ENCODE data around the gene GPANK1. TPM values are rescaled to one million over a fixed set of nuclear protein-coding genes. Genes with fewer than 3 reads are reported as not detected.
A peak's percentile ranks its signal among the peaks of the same experiment; 100 is the strongest.

The GPANK1 gene
- total RNA-seq, 1 experiment from 2014 or later: 29.1 TPM

- H3K27ac Mint-ChIP-seq: no peak overlapping the region
- TF ChIP-seq, protein P1, sequence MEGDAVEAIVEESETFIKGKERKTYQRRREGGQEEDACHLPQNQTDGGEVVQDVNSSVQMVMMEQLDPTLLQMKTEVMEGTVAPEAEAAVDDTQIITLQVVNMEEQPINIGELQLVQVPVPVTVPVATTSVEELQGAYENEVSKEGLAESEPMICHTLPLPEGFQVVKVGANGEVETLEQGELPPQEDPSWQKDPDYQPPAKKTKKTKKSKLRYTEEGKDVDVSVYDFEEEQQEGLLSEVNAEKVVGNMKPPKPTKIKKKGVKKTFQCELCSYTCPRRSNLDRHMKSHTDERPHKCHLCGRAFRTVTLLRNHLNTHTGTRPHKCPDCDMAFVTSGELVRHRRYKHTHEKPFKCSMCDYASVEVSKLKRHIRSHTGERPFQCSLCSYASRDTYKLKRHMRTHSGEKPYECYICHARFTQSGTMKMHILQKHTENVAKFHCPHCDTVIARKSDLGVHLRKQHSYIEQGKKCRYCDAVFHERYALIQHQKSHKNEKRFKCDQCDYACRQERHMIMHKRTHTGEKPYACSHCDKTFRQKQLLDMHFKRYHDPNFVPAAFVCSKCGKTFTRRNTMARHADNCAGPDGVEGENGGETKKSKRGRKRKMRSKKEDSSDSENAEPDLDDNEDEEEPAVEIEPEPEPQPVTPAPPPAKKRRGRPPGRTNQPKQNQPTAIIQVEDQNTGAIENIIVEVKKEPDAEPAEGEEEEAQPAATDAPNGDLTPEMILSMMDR (IDR thresholded peaks at IDR 0.05): no peak
- TF ChIP-seq ATF1 (CRISPR knock-in tag; IDR thresholded peaks at IDR 0.05) (no peak), SP1 (CRISPR knock-in tag; conservative IDR thresholded peaks at IDR 0.05) (no peak), FOXK1 (CRISPR knock-in tag; IDR thresholded peaks at IDR 0.05) (no peak), GTF2I (CRISPR knock-in tag; conservative IDR thresholded peaks at IDR 0.05) (no peak), RORB (CRISPR knock-in tag; IDR thresholded peaks at IDR 0.05) (no peak), MYBL2 (CRISPR knock-in tag; IDR thresholded peaks at IDR 0.05) (no peak), ATF6 (CRISPR knock-in tag; IDR thresholded peaks at IDR 0.05) (no peak), FOXJ3 (CRISPR knock-in tag; IDR thresholded peaks at IDR 0.05; ENCODE audit: borderline replicate concordance) (no peak)
- TF ChIP-seq, protein P2, sequence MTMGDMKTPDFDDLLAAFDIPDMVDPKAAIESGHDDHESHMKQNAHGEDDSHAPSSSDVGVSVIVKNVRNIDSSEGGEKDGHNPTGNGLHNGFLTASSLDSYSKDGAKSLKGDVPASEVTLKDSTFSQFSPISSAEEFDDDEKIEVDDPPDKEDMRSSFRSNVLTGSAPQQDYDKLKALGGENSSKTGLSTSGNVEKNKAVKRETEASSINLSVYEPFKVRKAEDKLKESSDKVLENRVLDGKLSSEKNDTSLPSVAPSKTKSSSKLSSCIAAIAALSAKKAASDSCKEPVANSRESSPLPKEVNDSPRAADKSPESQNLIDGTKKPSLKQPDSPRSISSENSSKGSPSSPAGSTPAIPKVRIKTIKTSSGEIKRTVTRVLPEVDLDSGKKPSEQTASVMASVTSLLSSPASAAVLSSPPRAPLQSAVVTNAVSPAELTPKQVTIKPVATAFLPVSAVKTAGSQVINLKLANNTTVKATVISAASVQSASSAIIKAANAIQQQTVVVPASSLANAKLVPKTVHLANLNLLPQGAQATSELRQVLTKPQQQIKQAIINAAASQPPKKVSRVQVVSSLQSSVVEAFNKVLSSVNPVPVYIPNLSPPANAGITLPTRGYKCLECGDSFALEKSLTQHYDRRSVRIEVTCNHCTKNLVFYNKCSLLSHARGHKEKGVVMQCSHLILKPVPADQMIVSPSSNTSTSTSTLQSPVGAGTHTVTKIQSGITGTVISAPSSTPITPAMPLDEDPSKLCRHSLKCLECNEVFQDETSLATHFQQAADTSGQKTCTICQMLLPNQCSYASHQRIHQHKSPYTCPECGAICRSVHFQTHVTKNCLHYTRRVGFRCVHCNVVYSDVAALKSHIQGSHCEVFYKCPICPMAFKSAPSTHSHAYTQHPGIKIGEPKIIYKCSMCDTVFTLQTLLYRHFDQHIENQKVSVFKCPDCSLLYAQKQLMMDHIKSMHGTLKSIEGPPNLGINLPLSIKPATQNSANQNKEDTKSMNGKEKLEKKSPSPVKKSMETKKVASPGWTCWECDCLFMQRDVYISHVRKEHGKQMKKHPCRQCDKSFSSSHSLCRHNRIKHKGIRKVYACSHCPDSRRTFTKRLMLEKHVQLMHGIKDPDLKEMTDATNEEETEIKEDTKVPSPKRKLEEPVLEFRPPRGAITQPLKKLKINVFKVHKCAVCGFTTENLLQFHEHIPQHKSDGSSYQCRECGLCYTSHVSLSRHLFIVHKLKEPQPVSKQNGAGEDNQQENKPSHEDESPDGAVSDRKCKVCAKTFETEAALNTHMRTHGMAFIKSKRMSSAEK (CRISPR knock-in tag; IDR thresholded peaks at IDR 0.05; ENCODE audit: borderline replicate concordance): no peak
- TF ChIP-seq, protein P3, sequence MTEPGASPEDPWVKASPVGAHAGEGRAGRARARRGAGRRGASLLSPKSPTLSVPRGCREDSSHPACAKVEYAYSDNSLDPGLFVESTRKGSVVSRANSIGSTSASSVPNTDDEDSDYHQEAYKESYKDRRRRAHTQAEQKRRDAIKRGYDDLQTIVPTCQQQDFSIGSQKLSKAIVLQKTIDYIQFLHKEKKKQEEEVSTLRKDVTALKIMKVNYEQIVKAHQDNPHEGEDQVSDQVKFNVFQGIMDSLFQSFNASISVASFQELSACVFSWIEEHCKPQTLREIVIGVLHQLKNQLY (CRISPR knock-in tag; IDR thresholded peaks at IDR 0.05): no peak
- ATAC-seq (no peak), DNase-seq (ENCODE audit: low spot score) (no peak)
- H3K9me3 Mint-ChIP-seq: no peaks in the 10 kb centered on the region
- no peaks in the 10 kb centered on the region for H3K36me3 Mint-ChIP-seq
- ChIA-PET POLR2A (no interaction called here), CTCF (interaction anchor here (1.0 to 3.5 kb wide), 4 partner anchors 17 to 69 kb away, joined by 3 to 24 read pairs (median 9); partner anchors contain the start of genes ATP6V1G2 and NFKBIL1)
- H3K4me1 Mint-ChIP-seq: peaks cover 23% of the 10 kb centered on the region
- H3K4me3 Mint-ChIP-seq: no peak overlapping the region
- H3K27me3 Mint-ChIP-seq (ENCODE audit: low read depth): peaks cover 4% of the 10 kb centered on the region; the same call in 1 of the 2 replicates
These were observed 49.0 kb downstream of the GPANK1 start for GRCh38 chr6:31615748-31616147.

DNA sequence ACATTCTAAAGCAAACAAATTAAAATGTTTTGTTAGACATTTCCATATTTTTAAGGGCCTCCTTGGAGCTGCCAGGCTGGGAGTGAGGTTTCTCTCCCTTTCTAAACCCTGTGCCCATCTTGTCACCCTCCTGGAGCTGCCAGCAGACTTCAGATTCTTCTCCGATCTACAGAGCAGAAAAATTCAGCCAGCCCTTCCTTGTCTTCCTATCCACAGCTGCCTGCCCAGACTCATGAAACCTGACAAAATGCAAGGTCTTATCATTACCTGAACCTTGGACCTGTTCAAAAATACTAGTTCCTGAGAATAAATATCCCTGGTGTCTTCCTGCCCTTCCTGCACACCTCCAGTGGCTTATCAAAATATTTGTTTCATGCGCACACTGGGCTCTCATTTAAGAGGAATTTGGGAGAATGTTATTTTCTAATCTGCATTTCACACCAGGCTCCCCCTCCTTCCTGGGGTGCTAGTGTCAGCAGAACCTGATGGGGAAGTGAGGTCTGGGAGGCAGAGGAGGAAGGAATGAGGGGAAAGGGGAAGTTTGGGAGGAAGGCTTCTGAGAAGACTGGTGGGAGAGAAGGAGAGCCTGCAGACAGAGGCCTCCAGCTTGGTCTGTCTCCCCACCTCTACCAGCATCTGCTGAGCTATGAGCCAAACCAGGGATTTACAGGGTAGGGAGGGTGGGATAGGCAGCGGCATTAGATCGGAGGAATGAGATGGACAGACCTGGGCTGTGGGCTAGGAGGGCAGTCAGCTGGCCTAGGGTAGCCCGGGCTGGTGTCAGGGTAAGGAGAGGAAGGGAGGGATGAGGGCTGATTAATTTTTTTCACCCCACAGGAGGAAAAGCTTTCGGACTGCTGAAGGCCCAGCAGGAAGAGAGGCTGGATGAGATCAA lies 49.9 kb downstream of the GPANK1 start, which contains the start of gene AIF1:
AIF1 (plus strand) TSS at position 551 of the 895 bp plus-strand sequence; CDS start at position 647, 96 bp downstream.
- POLR2A ChIA-PET: no interaction called here
- no peak within 1 kb of the TSS for H3K4me3 Mint-ChIP-seq
- H3K27ac Mint-ChIP-seq: peak within 1 kb of the TSS; percentile 68
- no peak for DNase-seq (ENCODE audit: low spot score)
- no peaks in the 10 kb centered on the region for H3K36me3 Mint-ChIP-seq
- peaks cover 26% of the 10 kb centered on the region for H3K4me1 Mint-ChIP-seq
- CTCF ChIA-PET: interaction anchor here (0.6 to 3.5 kb wide), 7 partner anchors 16 to 118 kb away, joined by 3 to 24 read pairs (median 3); partner anchors contain the start of genes ATP6V1G2, LST1 and NFKBIL1
- peaks cover 6% of the 10 kb centered on the region; the same call in 1 of the 2 replicates for H3K27me3 Mint-ChIP-seq (ENCODE audit: low read depth)
- H3K9me3 Mint-ChIP-seq: no peaks in the 10 kb centered on the region
- ATAC-seq: no peak
- TF ChIP-seq, protein P1 (IDR thresholded peaks at IDR 0.05): no peak
- TF ChIP-seq IRF2 (CRISPR knock-in tag; IDR thresholded peaks at IDR 0.05; ENCODE audit: borderline replicate concordance, low read depth): no peak
- TF ChIP-seq ZNF121 (CRISPR knock-in tag; IDR thresholded peaks at IDR 0.05): no peak
- TF ChIP-seq OVOL2 (CRISPR knock-in tag; IDR thresholded peaks at IDR 0.05; ENCODE audit: borderline replicate concordance): no peak
- TF ChIP-seq, protein P4, sequence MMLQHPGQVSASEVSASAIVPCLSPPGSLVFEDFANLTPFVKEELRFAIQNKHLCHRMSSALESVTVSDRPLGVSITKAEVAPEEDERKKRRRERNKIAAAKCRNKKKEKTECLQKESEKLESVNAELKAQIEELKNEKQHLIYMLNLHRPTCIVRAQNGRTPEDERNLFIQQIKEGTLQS (CRISPR knock-in tag; conservative IDR thresholded peaks at IDR 0.05): no peak
- TF ChIP-seq ZNF671 (CRISPR knock-in tag; IDR thresholded peaks at IDR 0.05): no peak
- TF ChIP-seq PRRX2 (CRISPR knock-in tag; IDR thresholded peaks at IDR 0.05): no peak
- no peak for TF ChIP-seq HMGXB4 (CRISPR knock-in tag; IDR thresholded peaks at IDR 0.05)
- TF ChIP-seq CREB1 (CRISPR knock-in tag; IDR thresholded peaks at IDR 0.05): no peak

All from WTC11 (cell line).